GM18526 (cell line): Measurements from ENCODE around the gene TRA2B.

ENCODE experiments used
- POLR2A ChIP-seq: IDR thresholded peaks from 3 replicates; pipeline ENCODE4 v1.6.1; 2011; ENCODE audit not compliant: insufficient read length; ENCODE audit errors: extremely low read depth

TRA2B gene

DNA sequence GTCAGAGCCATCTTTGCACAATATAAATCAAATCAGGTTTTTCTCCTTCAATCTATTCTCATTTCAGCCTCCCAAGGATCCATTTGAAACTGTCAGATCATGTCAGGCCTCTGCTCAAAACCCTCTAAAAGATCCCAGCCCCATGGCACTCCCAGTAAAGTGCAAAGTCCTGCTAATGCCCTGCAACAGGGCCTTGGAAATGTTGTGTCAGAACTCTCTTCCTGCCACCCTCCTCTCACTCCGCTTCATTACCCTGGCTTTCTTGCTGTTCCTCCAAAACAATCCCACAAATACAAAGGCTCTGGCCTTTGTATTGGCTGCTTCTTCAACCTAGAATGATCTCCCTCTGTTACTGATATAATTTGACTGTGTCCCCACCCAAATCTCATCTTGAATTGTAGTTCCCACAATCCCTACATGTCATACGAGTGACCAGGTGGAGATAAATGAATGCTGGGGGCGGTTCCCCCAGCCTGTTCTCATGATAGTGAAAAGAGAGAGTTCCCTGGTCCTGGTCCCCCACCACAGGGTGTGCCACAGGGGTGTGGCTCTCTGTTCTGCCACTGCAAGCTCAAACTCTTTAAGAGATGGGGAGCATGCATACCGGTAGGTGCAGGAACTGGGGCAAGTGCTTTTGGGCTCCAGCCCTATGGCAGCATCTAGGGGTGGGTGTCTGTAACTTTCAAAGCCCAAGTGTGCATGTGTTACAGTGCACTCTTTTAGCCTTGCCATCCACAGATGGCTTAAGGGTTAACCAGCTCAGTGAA is 22.9 kb upstream of the TRA2B start:
- TF ChIP-seq POLR2A: no peak

DNA sequence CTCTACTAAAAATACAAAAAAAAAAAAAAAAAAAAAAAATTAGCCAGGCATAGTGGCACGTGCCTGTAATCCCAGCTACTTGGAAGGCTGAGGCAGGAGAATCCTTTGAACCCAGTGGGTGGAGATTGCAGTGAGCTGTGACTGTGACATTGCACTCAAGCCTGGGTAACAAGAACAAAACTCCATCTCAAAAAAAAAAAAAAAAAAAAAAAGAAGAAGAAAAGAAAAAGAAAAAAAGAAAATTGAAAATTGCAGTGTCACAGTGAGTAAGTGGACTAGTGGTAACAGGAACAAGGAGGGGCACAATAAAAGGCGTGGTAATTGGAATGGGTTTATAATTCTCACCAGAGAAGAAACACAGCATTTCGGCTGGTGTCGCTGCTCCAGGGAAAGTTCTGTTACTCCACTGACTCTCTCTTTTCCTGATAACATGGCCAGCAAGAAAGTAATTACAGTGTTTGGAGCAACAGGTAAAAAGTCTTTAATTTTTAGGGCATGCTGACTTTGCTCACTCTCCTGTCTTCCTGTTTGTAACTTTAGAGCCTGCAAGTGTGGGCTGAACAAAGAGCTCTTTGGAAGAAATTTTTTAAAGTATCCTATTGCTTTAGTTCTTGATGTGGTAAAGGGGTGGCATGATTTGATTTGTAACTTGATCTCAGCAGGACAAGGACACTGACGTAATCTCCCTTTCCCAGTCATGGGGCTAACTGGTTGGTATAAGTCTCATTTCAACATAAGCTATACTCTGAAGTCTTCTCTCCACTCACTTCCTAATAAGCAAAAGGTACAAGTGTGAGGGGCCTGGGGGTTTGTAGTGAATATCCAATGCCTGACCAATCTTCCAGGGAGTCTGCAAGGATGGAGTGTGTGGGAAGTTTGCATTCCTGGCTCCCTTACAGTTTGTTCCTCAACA is 22.1 kb upstream of the TRA2B start:
- no peak for TF ChIP-seq POLR2A

DNA sequence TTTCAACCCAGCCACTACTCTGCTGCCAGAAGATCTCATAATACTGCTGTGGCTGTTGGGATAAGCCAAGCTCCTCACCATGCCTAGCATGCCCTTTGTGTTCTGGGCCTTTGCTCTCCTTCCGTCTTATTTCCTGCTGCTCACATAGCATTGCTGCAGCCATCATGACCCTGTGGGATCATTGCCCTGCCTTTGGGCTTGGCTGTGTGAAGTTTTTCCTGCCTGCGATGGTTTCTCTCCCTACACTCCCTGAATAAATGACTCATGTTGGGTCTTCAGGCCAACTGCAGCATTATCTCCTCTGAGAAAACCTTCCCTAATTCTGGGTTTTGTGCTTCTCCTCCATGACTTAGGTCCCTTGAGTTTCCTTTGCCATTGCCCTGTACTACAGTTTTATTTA is 20.8 kb upstream of the TRA2B start:
- no peak for TF ChIP-seq POLR2A

DNA sequence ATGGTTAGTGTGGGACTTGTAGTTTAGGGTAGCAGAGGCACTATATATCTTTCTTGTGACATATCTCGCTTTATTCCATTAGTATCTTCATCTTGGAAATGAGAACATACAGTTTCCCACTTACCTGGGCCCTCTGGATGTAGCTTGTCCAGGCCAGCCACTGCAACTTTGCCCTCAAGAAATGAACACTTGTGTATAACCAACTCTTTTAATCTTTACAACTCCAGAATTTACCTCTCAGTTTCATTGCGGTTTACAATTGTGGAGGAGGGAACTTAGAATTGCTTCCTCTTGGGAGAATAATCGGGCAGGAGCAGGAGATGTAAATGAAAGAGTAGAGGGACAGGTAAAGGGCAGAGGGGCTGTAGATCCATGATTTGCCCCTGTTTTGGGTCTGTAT is 18.4 kb upstream of the TRA2B start:
- no peak for TF ChIP-seq POLR2A

DNA sequence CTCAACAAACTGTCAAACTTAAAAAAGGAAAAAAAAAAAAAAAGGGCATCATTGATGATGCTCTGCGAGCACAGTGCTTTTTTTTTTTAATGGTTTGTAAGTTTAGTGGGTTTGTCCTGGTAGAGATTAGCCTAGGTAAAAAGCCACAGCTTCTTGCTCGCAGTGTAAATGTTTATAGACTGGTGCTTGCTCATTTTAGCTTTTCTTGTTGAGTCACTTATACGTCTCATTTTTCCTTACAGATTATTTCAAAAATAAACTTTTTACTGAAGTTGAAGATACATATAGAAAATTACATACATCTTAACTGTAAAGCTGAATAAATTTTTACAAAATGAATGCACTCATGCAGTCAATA is 16.5 kb upstream of the TRA2B start:
- no peak for TF ChIP-seq POLR2A

GRCh38 chr3:185950728-185951127 is 12.9 kb upstream of the TRA2B start:
- TF ChIP-seq POLR2A: no peak

- no peak for TF ChIP-seq POLR2A
Measured at GRCh38 chr3:185949515-185949914, 11.7 kb upstream of the TRA2B start.

DNA sequence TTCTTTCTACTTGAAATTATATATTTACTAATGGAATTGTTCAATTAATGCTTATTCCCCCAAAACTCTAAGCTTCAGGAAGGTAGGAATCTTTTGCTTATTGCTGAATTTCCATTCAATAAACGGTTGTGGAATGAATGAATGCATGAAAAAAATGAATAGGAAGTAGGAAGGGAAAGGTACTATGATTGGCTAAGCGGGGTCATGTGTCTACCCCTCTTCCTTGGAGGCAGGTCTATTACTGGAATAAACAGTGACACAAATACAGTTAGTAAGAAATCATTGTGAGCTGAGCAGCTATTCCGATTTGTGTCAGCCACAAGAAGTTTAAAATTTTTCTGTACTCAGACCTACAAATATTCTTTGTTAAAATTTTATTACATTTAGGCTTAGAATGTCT is 10.5 kb upstream of the TRA2B start:
- no peak for TF ChIP-seq POLR2A

- no peak for TF ChIP-seq POLR2A
Measured at GRCh38 chr3:185943760-185944106, 5.9 kb upstream of the TRA2B start.

DNA sequence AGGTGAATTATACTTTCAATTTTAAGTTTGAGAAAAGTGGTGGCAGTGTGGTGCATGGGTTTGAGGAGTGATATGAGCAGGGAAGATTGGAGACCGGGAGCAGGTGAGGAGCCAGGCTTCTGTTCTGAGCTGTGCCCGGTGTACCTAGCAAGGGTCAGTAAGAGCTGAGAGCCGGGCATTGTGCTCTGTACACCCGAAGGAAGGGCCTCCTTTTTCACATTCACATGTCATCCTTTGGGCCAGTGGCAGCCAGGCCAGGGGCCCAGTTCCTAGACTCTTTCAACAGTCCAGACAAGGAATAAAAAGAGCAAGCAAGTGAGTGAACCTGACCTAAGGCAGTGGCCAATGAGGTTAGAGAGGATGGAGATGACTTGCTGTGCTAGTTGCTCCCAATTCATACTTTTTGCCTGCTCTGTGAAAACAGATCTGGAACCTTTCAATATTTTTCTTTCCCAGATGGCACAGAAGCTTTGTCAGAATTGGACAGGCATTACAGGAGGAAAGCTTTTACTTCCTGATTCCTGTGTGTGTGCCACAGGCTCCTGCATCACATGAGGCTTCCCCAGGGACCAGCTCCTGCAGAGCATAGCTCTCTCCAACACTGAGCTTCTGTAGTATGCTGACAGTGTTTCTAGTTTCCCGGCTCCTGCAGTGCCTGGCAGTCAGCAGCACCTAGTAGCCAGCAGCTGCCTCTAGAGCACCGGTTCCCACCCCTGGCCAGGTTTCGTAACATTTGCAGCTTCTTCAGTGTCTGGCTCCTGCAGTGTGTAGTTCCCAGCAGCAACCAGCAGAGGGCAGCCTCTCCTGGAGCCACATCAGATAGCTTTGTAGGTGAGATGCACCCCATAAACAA is 5.3 kb upstream of the TRA2B start:
- TF ChIP-seq POLR2A: no peak

- TF ChIP-seq POLR2A: no peak
Measured at GRCh38 chr3:185942396-185942795, 4.6 kb upstream of the TRA2B start.

DNA sequence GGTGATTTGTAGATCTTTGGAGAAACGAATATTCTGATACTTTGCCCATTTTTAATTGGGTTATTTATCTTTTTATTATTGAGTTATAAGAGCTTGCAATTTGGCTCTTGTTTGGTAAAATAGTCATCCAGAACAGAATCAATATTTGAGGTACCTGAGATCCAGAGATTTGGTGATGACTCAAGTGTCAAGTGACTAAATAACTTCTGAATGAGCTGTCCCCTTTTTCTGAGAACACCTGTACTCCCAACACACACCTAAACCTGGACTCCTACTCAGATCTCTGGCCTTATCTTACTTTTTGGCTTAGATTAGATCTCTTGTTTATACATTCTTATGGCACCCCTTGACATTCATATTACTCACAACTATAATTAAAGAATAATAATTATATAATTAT is 3.1 kb upstream of the TRA2B start:
- TF ChIP-seq POLR2A: no peak

DNA sequence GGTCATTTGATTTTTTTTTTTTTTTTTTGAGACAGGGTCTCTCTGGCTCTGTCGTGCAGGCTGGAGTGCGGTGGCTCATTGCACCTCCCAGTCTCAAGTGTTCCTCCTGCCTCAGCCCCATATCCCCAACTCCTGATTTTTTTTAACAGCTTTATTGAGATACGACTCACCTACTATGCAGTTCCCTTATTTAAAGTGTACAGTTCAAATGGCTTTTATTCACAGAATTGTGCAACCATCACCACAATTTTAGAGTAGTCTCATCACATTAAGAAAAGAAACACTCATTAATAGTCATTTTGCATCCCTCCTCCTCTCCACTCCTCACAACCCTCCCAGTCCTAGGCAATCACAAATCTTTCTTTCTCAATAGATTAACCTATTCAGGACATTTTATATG is 1.9 kb upstream of the TRA2B start:
- TF ChIP-seq POLR2A: no peak

DNA sequence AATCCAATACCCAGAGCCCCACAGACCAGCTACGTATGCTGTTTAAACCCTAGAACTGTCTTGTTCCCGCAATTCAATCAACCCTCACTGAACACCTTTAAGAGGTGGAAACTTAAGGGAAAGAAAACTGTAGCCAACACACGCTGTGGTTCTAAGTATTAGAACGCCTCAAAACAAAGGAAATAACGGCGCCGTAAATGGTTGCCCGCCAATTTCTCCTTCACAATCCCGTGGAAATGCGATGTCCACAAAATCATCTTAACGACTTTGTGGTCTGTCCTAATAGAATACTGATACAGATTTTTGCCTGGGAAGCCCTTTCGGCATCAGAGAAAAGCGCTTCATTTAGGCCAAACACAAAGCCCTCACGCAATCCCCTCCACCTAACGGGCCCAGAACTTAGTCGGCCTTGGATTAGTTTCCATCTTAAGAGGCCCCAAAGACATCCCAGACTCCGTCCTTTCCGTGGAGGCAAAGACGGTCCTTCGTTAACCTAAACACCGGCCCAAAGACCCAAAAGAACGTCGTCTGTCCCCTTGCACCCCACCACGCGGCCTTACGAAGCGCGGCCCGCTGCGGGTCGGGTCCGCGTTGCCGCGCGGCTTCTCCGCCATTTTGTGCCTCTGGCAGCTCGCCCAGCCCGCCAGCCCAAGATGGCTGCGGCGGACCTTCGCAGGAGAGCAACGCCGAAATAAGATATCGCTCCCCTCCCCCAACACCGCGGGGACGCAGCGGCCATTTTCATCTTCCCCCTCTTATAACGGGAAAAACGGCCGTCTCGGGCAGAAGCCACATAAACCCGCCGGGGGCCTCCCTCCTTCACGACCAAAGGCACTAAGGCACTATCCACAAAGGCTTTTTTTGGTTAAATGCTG is 763 bp downstream of the TRA2B start:
- peak; percentile 13 for TF ChIP-seq POLR2A

DNA sequence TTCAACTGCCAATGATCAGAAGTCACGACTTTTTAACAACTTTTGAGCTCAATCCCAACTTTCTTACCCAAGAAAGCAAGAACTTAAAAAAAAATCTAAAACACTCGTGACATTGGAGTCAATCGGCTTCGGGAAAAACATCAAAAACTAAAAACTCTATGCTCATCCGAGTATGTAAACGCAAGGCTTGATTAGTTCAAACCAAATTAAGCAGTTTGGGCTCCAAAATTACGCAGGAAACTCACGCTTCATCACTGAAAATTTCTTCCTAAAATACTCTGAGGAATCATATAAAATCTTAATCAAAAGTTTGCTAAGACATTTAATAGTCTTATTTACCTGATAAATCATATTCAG is 1.6 kb downstream of the TRA2B start:
- TF ChIP-seq POLR2A: no peak
